ENCODE data around the gene PTPN12.
"Not testable (repeated sequence)": the region's sequence is repeated elsewhere in the genome, so short reads cannot be mapped to it uniquely, and the experiment has no call there.

PTPN12 gene

DNA sequence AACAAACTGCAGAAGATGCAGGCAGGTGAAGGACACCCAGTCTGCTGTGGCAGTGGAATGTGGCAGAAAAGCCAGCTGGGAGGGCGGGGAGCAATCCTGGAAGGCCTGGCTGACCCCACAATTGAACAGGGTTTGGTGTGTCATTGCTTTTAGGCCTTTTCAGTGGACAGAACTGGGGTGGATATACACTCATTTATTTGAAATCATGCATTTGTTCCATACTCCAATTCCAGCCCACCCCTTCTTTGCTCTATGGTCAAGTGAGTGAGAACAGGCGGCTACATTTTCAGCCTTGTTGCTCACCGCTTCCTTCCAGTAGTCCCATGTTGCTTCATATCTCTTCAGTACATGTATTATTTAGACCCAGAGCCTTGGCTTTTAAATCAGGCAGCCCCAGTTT lies 39.8 kb downstream of the PTPN12 start:
- in situ Hi-C loops (cut with MboI; ENCODE audit: low sequenced_read_pairs): no loop called here

DNA sequence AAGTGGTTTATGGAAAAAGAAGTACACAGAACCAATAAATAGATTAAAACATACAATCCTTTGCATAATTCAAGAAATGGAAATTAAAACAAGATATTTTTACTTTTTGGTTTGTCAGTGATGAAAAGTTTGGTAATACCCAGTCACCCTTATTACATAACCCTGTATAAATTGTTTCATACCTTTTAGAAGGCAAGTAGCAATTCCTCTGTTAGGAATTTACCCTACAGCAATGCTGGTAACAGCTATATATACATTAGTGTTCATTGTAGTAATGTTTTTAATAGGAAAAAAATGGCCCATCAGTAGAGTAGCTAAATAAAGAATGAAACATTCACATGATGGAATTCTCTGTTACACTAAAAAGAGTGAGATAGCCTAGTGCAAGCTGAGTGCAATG lies 42.7 kb downstream of the PTPN12 start:
- in situ Hi-C loops (cut with MboI; ENCODE audit: low sequenced_read_pairs): no loop called here

DNA sequence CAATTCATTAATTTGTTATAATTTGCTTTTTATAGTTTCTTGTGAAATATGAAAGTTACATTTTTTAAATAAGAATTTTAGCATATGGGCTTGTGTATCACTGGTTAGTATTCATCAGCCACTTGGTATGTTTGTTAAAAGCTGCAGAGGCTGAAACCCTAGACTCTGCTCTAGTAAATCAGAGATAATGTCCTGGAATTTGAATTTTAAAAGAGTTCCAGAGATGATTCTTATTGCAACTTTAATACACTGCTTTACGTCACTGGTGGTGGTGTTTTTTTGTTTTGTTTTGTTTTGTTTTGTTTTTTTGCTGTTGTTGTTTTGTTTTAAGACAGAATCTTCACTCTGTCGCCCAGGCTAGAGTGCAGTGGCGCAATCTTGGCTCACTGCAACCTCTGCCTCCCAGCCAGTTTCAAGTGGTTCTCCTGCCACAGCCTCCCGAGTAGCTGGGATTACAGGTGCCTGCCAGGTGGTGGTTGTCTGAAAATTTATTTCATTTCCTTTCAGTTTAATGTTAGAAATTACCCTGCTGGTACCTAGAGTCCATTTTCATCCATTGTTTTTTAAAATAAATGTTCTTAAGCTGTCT lies 43.8 kb downstream of the PTPN12 start:
- in situ Hi-C loops (cut with MboI; ENCODE audit: low sequenced_read_pairs): no loop called here

DNA sequence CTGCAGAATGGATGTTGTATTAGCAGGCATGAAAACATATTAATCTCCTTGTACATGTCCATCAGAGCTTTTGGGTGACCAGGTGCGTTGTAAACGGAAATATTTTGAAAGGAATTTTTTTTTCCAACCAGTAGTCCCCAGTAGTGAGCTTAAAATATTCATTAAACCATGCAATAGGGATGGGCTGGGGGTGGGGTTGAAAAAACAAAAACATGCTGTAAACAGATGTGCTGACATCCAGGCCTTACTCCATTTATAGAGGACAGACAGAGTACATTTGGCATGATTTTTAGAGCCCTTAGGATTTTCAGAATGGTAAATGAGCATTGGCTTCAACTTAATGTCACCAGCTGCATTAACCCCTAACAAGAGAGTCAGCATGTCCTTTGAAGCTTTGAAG lies 50.2 kb downstream of the PTPN12 start:
- in situ Hi-C loops (cut with MboI; ENCODE audit: low sequenced_read_pairs): no loop called here

DNA sequence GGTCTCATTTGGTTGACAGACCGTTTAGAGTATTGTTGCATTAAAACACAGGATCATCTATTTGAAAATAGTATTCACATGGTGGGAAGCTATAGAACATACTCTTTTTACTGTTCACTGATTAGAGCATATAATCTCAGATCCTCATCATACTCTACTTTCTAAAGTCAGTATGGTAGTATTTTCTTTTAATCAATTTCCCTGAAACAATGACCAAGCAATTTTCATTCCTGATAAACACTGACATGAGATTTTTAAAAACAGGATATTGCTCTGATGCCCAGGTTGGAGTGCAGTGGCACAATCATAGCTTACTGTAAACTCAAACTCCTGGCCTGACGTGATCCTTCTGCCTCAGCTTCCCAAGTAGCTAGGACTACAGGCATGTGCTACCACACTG lies 63.9 kb downstream of the PTPN12 start:
- in situ Hi-C loops (cut with MboI; ENCODE audit: low sequenced_read_pairs): no loop called here

DNA sequence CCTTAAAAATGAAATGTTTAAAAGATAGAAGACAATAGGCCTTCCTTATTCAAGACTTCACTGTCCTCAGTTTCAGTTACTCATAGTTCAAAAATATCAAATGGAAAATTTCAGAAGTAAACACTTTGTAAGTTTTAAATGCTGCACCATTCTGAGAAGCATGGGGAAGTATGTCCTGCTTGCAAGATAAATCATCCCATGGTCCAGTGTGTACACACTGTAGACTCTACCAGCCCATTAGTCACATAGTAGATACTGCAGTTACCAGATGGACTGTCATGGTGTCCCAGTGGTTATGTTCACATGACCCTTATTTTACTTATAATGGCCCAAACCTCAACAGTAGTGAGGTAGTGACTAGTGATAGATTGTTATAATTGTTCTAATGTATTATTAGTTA lies 69.5 kb downstream of the PTPN12 start:
- in situ Hi-C loops (cut with MboI; ENCODE audit: low sequenced_read_pairs): no loop called here

DNA sequence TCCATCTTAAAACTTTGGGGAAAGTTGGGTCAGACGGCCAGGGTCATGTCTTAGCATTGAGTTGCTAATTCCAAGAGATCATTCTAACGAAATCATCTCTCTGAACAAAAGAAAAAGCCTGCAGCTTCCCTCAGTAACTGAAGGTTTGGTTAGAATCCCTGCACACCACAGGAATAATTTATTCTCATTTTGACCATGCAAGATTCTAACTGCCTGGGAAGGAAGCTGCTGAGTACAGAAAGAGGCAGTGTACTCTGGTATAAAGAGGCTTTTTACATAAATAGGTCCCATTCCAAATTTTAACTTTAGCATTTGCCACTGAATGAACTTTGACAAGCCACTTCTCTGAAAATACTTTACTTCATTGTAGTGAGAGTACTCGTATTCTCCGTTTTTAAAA lies 82.2 kb downstream of the PTPN12 start:
- in situ Hi-C loops (cut with MboI; ENCODE audit: low sequenced_read_pairs): no loop called here

DNA sequence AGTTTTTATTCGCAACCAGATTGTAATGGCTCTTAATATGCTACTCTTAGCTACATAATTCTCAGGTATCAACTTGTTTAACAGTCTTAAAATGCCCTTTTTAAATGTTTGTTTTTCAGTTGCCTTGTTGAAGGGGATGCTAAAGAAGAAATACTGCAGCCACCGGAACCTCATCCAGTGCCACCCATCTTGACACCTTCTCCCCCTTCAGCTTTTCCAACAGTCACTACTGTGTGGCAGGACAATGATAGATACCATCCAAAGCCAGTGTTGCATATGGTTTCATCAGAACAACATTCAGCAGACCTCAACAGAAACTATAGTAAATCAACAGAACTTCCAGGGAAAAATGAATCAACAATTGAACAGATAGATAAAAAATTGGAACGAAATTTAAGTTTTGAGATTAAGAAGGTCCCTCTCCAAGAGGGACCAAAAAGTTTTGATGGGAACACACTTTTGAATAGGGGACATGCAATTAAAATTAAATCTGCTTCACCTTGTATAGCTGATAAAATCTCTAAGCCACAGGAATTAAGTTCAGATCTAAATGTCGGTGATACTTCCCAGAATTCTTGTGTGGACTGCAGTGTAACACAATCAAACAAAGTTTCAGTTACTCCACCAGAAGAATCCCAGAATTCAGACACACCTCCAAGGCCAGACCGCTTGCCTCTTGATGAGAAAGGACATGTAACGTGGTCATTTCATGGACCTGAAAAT lies 89.7 kb downstream of the PTPN12 start:
- in situ Hi-C loops (cut with MboI; ENCODE audit: low sequenced_read_pairs): no loop called here

DNA sequence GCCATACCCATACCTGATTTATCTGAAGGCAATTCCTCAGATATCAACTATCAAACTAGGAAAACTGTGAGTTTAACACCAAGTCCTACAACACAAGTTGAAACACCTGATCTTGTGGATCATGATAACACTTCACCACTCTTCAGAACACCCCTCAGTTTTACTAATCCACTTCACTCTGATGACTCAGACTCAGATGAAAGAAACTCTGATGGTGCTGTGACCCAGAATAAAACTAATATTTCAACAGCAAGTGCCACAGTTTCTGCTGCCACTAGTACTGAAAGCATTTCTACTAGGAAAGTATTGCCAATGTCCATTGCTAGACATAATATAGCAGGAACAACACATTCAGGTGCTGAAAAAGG lies 90.2 kb downstream of the PTPN12 start:
- in situ Hi-C loops (cut with MboI; ENCODE audit: low sequenced_read_pairs): no loop called here

DNA sequence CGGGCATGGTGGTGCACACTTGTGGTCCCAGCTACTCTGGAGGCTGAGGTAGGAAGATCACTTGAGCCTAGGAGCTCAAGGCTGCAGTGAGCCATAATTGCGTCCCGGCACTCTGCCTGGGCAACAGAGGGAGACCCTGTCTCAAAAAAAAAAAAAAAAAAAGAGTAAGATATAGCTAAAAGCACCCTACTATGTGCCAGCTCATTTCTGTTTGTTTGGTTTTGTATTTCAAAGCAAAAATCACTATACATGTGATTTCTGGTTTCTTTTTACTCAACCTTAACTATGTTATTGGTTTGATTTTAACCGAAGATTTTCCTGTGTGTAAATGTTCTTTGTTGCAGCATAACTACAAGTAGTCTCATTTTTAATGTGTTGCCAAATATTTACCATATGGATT lies 92.7 kb downstream of the PTPN12 start:
- in situ Hi-C loops (cut with MboI; ENCODE audit: low sequenced_read_pairs): no loop called here

DNA sequence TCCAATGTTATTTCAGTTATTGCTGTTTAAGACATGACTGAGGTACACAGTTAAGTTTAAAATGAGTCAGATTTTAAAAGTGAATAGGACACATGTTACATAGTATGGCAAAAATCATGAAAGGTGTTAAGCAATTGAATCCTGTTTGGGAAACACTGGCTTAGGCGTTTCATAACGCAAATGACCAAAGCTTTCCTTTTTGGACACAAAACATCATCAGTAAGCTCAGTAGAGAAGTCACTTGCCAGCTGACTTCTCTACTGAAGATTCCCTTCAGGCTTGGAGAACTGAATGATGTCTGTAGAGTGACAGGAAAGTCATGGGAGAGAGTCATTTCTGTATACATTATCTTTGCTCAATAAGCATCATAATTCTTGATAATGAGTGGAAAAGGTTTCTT lies 94.7 kb downstream of the PTPN12 start:
- in situ Hi-C loops (cut with MboI; ENCODE audit: low sequenced_read_pairs): no loop called here

DNA sequence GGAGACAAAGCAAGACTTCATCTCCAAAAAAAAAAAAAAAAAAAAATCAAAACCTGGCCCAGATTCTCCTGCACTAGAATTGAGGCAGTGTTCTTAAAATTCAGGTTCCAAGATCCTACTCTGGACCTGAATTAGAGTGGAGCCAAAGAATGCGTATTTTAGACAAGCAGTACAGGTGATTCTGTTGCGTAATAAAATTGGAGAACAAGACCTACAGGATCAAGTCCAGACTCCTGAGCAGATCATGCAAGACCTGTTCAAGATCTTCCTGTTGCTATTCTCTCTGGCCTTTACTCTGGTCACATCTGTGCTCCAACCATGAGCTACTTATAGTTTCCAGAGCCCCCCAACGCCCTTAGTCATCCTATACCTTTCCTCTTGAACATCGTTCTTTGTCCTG lies 107.7 kb downstream of the PTPN12 start:
- in situ Hi-C loops (cut with MboI; ENCODE audit: low sequenced_read_pairs): no loop called here

DNA sequence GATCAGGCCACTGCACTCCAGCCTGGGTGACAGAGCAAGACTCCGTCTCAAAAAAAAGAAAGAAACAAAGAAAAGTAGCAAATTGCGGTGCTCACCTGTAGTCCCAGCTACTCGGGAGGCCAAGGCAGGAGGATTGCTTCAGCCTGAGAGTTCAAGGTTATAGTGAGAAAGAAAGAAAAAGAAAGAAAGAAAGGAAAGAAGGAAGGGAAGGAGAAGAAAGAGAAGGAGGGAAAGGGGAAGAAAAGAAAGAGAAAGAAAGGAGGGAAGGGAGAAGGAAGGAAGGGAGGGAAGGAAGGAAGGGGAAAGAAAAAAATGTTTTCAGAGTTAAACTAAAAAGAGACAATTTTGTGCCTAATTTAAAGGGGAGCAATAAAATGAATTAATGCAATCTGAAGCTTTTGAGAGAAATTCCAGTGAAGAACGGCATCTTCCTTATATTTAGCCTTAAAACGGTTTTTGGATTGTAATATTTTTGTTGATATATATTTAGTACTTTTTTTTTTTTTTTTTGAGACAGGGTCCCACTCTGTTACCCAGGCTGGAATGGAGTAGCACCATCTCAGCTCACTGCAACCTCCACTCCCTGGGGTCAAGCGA lies 111.7 kb downstream of the PTPN12 start:
- in situ Hi-C loops (cut with MboI; ENCODE audit: low sequenced_read_pairs): no loop called here

DNA sequence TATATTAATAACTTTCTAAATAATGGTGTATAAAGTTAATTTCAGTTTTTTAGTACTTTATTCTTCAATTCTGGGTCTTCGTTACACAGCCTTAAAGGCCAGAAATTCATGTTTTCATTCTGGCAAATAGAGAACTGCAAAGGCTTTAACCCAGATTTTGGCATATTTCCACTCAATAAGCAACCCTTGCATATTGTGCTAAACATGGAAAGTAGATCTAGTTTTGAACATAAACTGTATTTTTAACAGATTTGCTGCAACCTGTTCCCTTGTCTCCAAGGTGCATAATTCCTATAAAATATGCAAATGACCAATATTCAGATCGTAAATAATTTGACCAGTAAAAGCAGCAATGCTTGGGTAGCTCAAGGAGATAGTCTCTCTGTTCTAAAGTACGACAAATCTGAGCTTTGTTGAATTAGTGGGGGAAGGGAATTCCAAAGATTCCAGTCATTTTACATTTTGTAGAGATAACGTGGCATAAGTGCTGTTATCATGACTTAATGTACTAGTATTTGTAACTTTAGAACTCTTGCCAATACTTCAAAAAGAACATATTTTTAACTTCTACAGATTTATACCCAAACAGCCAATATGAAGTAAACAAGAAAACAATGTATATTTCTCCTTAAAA lies 112.7 kb downstream of the PTPN12 start:
- in situ Hi-C loops (cut with MboI; ENCODE audit: low sequenced_read_pairs): no loop called here

DNA sequence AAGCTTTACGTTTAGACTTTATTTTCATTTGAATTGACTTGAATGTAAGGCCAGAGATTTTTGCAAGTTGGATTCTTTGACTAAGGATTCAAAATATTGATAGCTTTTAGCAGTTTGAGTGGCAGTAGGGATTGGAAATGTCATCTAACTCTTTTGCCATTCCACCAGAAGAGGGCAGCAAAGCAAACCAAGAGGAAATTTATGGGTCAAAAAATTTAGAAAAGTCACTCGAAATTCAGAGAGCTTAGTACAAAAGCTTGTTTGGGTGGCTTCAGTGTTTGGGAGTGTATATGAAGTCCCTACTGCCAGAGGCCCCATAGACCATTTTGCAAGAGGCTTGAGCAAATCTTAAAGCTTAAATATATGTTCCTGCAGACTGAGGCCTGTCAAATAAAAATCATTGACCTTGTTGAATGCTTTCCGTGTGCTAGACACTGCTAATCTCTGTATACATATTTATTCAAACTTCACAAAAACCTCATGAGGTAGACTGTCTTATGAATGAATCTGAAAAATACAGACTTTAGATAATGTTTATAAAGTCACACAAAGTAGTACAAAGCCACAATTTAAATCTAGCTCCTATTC lies 114.6 kb downstream of the PTPN12 start:
- in situ Hi-C loops (cut with MboI; ENCODE audit: low sequenced_read_pairs): no loop called here

DNA sequence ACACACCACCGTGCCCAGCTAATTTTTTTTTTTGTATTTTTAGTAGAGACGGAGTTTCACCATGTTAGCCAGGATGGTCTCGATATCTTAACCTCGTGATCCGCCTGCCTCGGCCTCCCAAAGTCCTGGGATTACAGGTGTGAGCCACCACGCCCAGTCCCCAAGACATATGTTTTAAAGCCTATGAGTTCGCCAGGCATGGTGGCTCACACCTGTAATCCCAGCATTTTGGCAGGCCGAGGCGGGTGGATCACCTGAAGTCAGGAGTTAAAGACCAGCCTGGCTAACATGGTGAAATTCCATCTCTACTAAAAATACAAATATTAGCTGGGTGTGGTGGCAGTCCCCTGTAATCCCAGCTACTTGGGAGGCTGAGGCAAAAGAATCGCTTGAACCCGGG lies 115.7 kb downstream of the PTPN12 start:
- in situ Hi-C loops (cut with MboI; ENCODE audit: low sequenced_read_pairs): not testable (repeated sequence)

DNA sequence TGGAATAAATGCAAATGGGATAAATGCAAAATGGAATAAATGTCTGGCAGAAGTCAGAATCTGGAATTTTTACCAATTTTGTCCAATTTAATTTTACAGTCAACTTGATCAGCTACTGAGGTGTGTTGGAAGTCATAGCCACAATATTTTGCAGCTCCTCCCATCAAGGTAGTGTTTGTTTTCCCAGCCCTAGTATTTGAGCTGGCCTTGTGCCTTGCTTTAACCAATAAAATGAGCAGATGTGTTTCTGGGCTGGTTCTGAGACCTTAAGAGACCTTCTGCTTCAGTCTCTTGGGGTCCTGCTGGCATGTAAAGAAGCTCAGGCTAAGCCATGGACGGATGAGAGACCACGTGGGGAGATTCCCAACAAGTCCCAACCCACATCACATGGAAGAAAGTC lies 116.5 kb downstream of the PTPN12 start:
- in situ Hi-C loops (cut with MboI; ENCODE audit: low sequenced_read_pairs): no loop called here

DNA sequence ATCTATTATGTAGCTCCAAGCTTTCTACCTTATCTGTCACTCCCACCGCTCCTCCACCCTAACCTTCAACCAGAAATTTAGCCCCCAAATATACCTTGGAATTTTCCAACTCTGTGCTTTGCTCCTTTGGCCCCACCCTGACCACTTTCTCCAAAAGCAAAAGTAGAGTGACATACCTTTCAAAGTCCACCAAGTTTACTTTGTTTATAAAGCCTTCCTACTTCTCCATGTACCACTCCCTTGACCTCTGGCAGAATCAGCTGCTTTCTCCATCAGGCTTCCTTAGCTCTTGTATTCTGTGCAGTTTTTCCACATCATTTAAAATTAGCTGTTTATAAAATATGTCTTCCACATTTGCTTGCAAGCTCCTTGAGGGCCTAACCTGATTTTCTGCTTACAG lies 118.3 kb downstream of the PTPN12 start:
- in situ Hi-C loops (cut with MboI; ENCODE audit: low sequenced_read_pairs): no loop called here

DNA sequence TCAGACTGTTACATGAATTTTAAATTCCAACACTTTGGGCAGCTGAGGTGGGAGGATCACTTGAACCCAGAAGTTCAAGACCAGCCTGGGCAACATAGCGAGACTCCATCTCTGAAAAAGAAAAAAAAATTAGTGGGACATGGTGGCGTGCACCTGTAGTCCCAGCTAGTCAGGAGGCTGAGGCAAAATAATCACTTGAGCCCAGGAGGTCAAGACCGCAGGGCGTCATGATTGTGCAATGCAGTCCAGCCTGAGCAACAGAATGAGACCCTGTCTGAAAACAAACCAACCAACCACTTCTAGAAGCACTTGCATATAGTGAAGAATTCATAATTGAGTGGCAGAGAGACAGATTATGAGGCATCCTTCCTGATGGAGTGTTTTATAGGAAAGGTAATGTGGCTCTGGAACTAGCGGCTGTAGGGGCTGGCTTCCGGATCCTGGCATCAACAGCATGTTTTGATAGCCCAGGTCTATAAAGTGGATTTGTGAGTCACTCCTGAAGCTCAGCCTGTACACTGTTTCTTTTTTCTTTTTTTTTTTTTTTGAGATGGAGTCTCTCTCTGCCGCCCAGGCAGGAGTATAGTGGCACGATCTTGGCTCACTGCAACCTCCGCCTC lies 118.9 kb downstream of the PTPN12 start:
- in situ Hi-C loops (cut with MboI; ENCODE audit: low sequenced_read_pairs): no loop called here

DNA sequence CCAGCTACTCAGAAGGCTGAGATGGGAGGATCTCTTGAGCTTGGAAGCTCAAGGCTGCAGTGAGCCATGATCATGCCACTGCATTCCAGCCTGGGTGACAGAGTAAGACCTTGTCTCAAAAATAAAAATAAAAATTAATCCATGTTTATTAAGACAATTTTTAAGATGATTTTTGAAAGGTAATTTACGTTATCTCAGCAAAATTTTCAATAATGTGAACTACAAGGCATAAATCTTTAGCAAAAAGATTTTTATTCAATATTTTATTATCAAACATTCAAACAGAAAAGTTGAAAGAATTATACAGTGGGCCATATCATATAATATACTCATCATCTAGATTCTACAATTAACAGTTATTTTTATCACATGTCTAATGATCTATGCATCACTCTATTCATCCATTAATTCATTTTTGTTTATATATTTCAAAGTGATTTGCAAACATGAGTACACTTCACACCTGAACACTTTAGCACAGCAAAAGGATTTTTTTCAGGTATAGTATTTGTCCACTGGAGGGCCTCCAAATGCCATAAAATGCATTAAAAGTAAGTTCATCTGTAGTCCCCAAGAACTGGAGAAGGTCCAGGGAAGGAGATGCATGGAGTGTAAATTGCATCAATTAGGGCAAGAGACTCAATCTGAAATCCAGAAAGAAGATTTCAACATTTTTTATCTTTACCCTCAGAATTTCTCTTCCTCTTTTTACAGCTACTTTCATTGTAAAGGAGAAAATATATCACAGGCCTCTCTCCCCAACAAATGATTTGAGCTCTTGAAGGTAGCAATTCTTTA lies 120.5 kb downstream of the PTPN12 start:
- in situ Hi-C loops (cut with MboI; ENCODE audit: low sequenced_read_pairs): no loop called here

DNA sequence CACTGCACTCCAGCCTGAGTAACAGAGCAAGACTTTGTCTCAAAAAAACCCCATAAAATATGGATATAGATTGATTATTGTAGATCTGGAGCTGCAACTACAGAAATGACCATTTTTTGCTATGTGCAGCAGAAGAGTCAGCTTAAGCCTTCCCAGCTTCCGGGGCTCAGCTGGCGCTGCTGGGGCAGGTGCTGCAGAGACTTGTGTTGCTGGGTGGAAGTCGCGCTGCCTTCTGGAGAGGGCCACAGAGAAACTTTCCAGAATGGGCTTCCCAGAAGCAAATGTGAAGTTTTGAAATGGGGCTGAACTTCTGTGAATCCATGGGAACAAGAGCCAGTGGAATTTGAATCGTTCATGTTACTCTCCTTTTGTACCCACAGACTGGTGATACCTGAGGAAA lies 121.8 kb downstream of the PTPN12 start:
- in situ Hi-C loops (cut with MboI; ENCODE audit: low sequenced_read_pairs): no loop called here
